NCI-H446 (cell line): ENCODE measurements around the gene YPEL2.

Source experiments
- DNase-seq, 2 experiments: peaks; one replicate each; lab custom pipeline; 2025; lab: John Stamatoyannopoulos, UW

Gene YPEL2

GRCh38 chr17:59357219-59357697, 25.8 kb downstream of the YPEL2 start:
- no peak for DNase-seq

- DNase-seq: no peak
Measured at GRCh38 chr17:59357929-59358328, 26.5 kb downstream of the YPEL2 start.

- no peak for DNase-seq
Measured at GRCh38 chr17:59361386-59361785, 29.9 kb downstream of the YPEL2 start.

- peak in 1 of 2 experiments; percentile 38 for DNase-seq
Measured at GRCh38 chr17:59361916-59362810, 30.7 kb downstream of the YPEL2 start.

- DNase-seq: no peak
Measured at GRCh38 chr17:59362811-59363205, 31.4 kb downstream of the YPEL2 start.

- no peak for DNase-seq
Measured at GRCh38 chr17:59365383-59365981, 34.0 kb downstream of the YPEL2 start.

GRCh38 chr17:59366040-59366757, 34.7 kb downstream of the YPEL2 start:
- DNase-seq: no peak

- peak in 1 of 2 experiments; percentile 83 for DNase-seq
Measured at GRCh38 chr17:59366773-59367656, 35.6 kb downstream of the YPEL2 start.

GRCh38 chr17:59367657-59368045, 36.2 kb downstream of the YPEL2 start:
- no peak for DNase-seq

GRCh38 chr17:59368218-59368857, 36.9 kb downstream of the YPEL2 start:
- no peak for DNase-seq

- no peak for DNase-seq
Measured at GRCh38 chr17:59369031-59369975, 37.8 kb downstream of the YPEL2 start.

- no peak for DNase-seq
Measured at GRCh38 chr17:59370593-59371299, 39.3 kb downstream of the YPEL2 start.

GRCh38 chr17:59371416-59372100, 40.1 kb downstream of the YPEL2 start:
- no peak for DNase-seq

GRCh38 chr17:59372138-59372751, 40.8 kb downstream of the YPEL2 start:
- no peak for DNase-seq

GRCh38 chr17:59373882-59374495, 42.5 kb downstream of the YPEL2 start:
- no peak for DNase-seq

GRCh38 chr17:59374612-59375011, 43.2 kb downstream of the YPEL2 start:
- no peak for DNase-seq

GRCh38 chr17:59375857-59376256, 44.4 kb downstream of the YPEL2 start:
- DNase-seq: no peak

- DNase-seq: no peak
Measured at GRCh38 chr17:59376506-59376905, 45.1 kb downstream of the YPEL2 start.
